A673 (cell line): ENCODE results near the gene CXCL12. TPM values are rescaled to one million over a fixed set of nuclear protein-coding genes. Genes with fewer than 3 reads are reported as not detected.

Experiments
- BruUV-seq: library from RNA; stranded (reverse); fragments of 400-500 nt; replicated peaks from 2 replicates; lab custom pipeline; 2021; lab: Mats Ljungman, UMichigan
- CTCF ChIA-PET: fragments of 300-600 bp; sonication (Branson Sonifier 250); formaldehyde crosslinking; loops from one replicate; lab custom pipeline; 2022; ENCODE audit warnings: antibody characterized with exemption; lab: Charles Lee
- POLR2A ChIA-PET: fragments of 300-600 bp; sonication (Branson Sonifier 250); formaldehyde crosslinking; loops from one replicate; lab custom pipeline; 2022; ENCODE audit warnings: antibody characterized with exemption; ENCODE audit not compliant: low non-redundant PET; lab: Charles Lee
- DNase-seq: peaks from one replicate; pipeline ENCODE4 v3.0.0-alpha.2; 2015; ENCODE audit warnings: low spot score
- H3K27ac ChIP-seq: fragments of 200-600 bp; sonication (generic); 2 replicates; pipeline ENCODE4 v1.5.1; 2016; ENCODE audit warnings: mixed run types, low read depth, mild to moderate bottlenecking, mixed read lengths, antibody characterized with exemption, low read length; ENCODE audit not compliant: poor library complexity, severe bottlenecking
- H3K27me3 ChIP-seq: fragments of 200-600 bp; sonication (generic); replicated peaks from 2 replicates; pipeline ENCODE4 v1.6.1; 2017; ENCODE audit warnings: mixed run types, low read depth, mild to moderate bottlenecking, mixed read lengths, antibody characterized with exemption, low read length; ENCODE audit not compliant: insufficient read depth, poor library complexity
- H3K36me3 ChIP-seq: fragments of 200-600 bp; sonication (generic); 2 replicates; pipeline ENCODE4 v1.6.1; 2016; ENCODE audit warnings: mixed run types, mild to moderate bottlenecking, mixed read lengths, antibody characterized with exemption, low read length; ENCODE audit not compliant: insufficient read depth, poor library complexity, severe bottlenecking
- H3K4me1 ChIP-seq: fragments of 200-600 bp; sonication (generic); 2 replicates; pipeline ENCODE4 v1.6.1; 2017; ENCODE audit warnings: mixed run types, mild to moderate bottlenecking, mixed read lengths, antibody characterized with exemption, low read length; ENCODE audit not compliant: insufficient read depth, poor library complexity, severe bottlenecking
- H3K4me3 ChIP-seq: fragments of 200-600 bp; sonication (generic); 2 replicates; pipeline ENCODE4 v1.5.1; 2016; ENCODE audit warnings: low read depth, mixed run types, mild to moderate bottlenecking, mixed read lengths, low read length; ENCODE audit not compliant: poor library complexity, severe bottlenecking
- H3K9me3 ChIP-seq: fragments of 200-600 bp; sonication (generic); 2 replicates; pipeline ENCODE4 v1.6.1; 2016; ENCODE audit warnings: mixed run types, low read depth, mild to moderate bottlenecking, mixed read lengths, antibody characterized with exemption, low read length; ENCODE audit not compliant: poor library complexity, severe bottlenecking
- CTCF ChIP-seq: fragments of 300-800, 200-600 bp; sonication (generic); conservative IDR thresholded peaks from 2 replicates; pipeline ENCODE4 v1.5.1; 2017; ENCODE audit warnings: low read depth, mild to moderate bottlenecking, antibody characterized with exemption, low read length, moderate library complexity, mixed read lengths
- EZH2 ChIP-seq: fragments of 200-600 bp; sonication (generic); IDR thresholded peaks from 2 replicates; pipeline ENCODE4 v1.6.1; 2017; ENCODE audit warnings: borderline replicate concordance, low read depth, mild to moderate bottlenecking, mixed read lengths, antibody characterized with exemption, low read length; ENCODE audit not compliant: poor library complexity, severe bottlenecking
- intact Hi-C: fragments of 100-400 bp; cut with micrococcal nuclease; formaldehyde crosslinking; loops from one replicate; pipeline ENCODE4 v1.10.0; 2022; ENCODE audit not compliant: unreplicated experiment
- total RNA-seq: library from RNA; stranded (reverse); gene quantifications from 2 replicates; pipeline ENCODE4 v1.2.3, GENCODE V29; 2021

The CXCL12 gene
- total RNA-seq, 1 experiment from 2014 or later: 0.30 TPM

GRCh38 chr10:44374155-44374554, 10.7 kb downstream of the CXCL12 start:
- no peak overlapping the region for H3K27ac ChIP-seq
- H3K4me1 ChIP-seq: no peaks in the 10 kb centered on the region
- H3K27me3 ChIP-seq: no peaks in the 10 kb centered on the region
- BruUV-seq: no TSS peak
- ChIA-PET POLR2A (no interaction called here), CTCF (no interaction called here)
- no peaks in the 10 kb centered on the region for H3K9me3 ChIP-seq
- no peak for DNase-seq
- H3K36me3 ChIP-seq: no peaks in the 10 kb centered on the region
- intact Hi-C loops: no loop called here
- no peak overlapping the region for H3K4me3 ChIP-seq
- TF ChIP-seq CTCF (no peak), EZH2 (no peak)

GRCh38 chr10:44373341-44373995, 11.4 kb downstream of the CXCL12 start:
- intact Hi-C loops: no loop called here
- POLR2A ChIA-PET: no interaction called here
- Histone ChIP-seq H3K9me3 (no peaks in the 10 kb centered on the region), H3K36me3 (no peaks in the 10 kb centered on the region), H3K27ac (no peak overlapping the region), H3K27me3 (no peaks in the 10 kb centered on the region), H3K4me3 (no peak overlapping the region), H3K4me1 (no peaks in the 10 kb centered on the region)
- no TSS peak for BruUV-seq
- TF ChIP-seq CTCF: no peak
- no peak for TF ChIP-seq EZH2
- CTCF ChIA-PET: no interaction called here
- DNase-seq: no peak

GRCh38 chr10:44372181-44372580, 12.7 kb downstream of the CXCL12 start:
- intact Hi-C loops: no loop called here
- Histone ChIP-seq H3K4me1 (no peaks in the 10 kb centered on the region), H3K4me3 (no peak overlapping the region), H3K27me3 (no peaks in the 10 kb centered on the region), H3K27ac (no peak overlapping the region), H3K9me3 (no peaks in the 10 kb centered on the region), H3K36me3 (no peaks in the 10 kb centered on the region)
- ChIA-PET POLR2A (no interaction called here), CTCF (no interaction called here)
- no peak for DNase-seq
- no TSS peak for BruUV-seq
- TF ChIP-seq CTCF (no peak), EZH2 (no peak)
